Measurements from ENCODE around the gene ALAS1.

- TF ChIP-seq CTCF (optimal IDR thresholded peaks at IDR 0.05 in 1 of 3, IDR thresholded peaks at IDR 0.05 in 1 of 3, conservative IDR thresholded peaks at IDR 0.05 in 1 of 3; ENCODE audit: extremely low read depth in 1 of 3, insufficient read depth in 2 of 3, low read length in 3 of 3) (no peak), EZH2 (IDR thresholded peaks at IDR 0.05; ENCODE audit: low read length) (no peak)
These were observed 47.6 kb upstream of the ALAS1 start for GRCh38 chr3:52150357-52150756.
